K562 (cell line): ENCODE data around the gene C16orf74. TPM values are rescaled to one million over a fixed set of nuclear protein-coding genes. Genes with fewer than 3 reads are reported as not detected.

ENCODE experiments used
- ATAC-seq: fragments of 200-7000 bp; cut with Tn5 transposase; 3 replicates; pipeline ENCODE4 v1.9.1; 2020; ENCODE audit warnings: moderate library complexity
- BruUV-seq: library from RNA; stranded (reverse); fragments of 400-500 nt; replicated peaks from 2 replicates; lab custom pipeline; 2021; lab: Mats Ljungman, UMichigan
- CTCF ChIA-PET: fragments of 300-600 bp; formaldehyde crosslinking; extraction: SDS; loops from one replicate; lab custom pipeline; 2021; ENCODE audit warnings: low intra/inter-chr PET ratio; lab: Yijun Ruan, JAX
- POLR2A ChIA-PET: fragments of 300-600, 350-650 bp; sonication (Branson Sonifier 250); formaldehyde crosslinking; extraction: SDS; loops from one replicate; lab custom pipeline; 2021; ENCODE audit warnings: antibody characterized with exemption, inconsistent platforms; lab: Yijun Ruan, JAX
- DNase-seq, 4 experiments: peaks; one replicate each; pipeline versions ENCODE4 v3.0.0 to v3.0.0-alpha.2; 2011 to 2018; ENCODE audit warnings: low spot score in 3 of 4, mixed read lengths in 3 of 4; ENCODE audit errors: extremely low read depth in 1 of 4
- FAIRE-seq: peaks from 2 replicates; lab custom pipeline; 2011; peaks lifted over from hg19 to GRCh38; lab: Jason Lieb, UNC
- H2AFZ ChIP-seq: 2 replicates; pipeline ENCODE4 v1.6.0; 2011; ENCODE audit warnings: low read depth, low read length, control low read depth, inconsistent platforms
- H3K27ac ChIP-seq: fragments of 200-600 bp; 3 replicates; pipeline ENCODE4 v1.8.0; 2011; ENCODE audit warnings: low read depth, mild to moderate bottlenecking, control low read depth, inconsistent platforms, low read length, moderate library complexity, mixed read lengths; ENCODE audit errors: extremely low read depth
- H3K27me3 ChIP-seq, 2 experiments: fragments of 300-600 bp in 1 of 2; 2 replicates in 1 of 2; 3 replicates in 1 of 2; pipeline versions ENCODE4 v1.6.0 to v1.8.0; 2011; ENCODE audit warnings: inconsistent platforms in 2 of 2, low read length in 2 of 2, mild to moderate bottlenecking in 1 of 2, mixed read lengths in 1 of 2, moderate library complexity in 1 of 2; ENCODE audit not compliant: control insufficient read depth in 2 of 2, insufficient read depth in 2 of 2
- H3K36me3 ChIP-seq: fragments of 300-600 bp; 3 replicates; pipeline ENCODE4 v1.8.0; 2011; ENCODE audit warnings: mild to moderate bottlenecking, low read length, inconsistent platforms; ENCODE audit not compliant: control insufficient read depth, insufficient read depth
- H3K4me1 ChIP-seq, 2 experiments: fragments of 200-600 bp in 1 of 2; replicated peaks in 1 of 2; 2 replicates in 1 of 2; 3 replicates in 1 of 2; pipeline versions ENCODE4 v1.5.1 to v1.8.0; 2011; ENCODE audit warnings: inconsistent platforms in 2 of 2, low read length in 2 of 2, mild to moderate bottlenecking in 1 of 2, mixed read lengths in 1 of 2, moderate library complexity in 1 of 2; ENCODE audit not compliant: control insufficient read depth in 2 of 2, insufficient read depth in 2 of 2
- H3K4me2 ChIP-seq: 2 replicates; pipeline ENCODE4 v1.6.1; 2011; ENCODE audit warnings: low read length, control low read depth, inconsistent platforms, mixed read lengths; ENCODE audit not compliant: insufficient read depth
- H3K4me3 ChIP-seq: fragments of 200-600 bp; sonication (generic), shearing (Covaris generic); 2 replicates; pipeline ENCODE4 v1.5.1; 2016; ENCODE audit warnings: control low read depth, inconsistent platforms
- H3K79me2 ChIP-seq: fragments of 200-600 bp; 3 replicates; pipeline ENCODE4 v1.8.0; 2011; ENCODE audit warnings: low read length, inconsistent platforms; ENCODE audit not compliant: control insufficient read depth, insufficient read depth
- H3K9ac ChIP-seq, 2 experiments: 2 replicates each; pipeline versions ENCODE4 v1.6.0 to v1.6.1; 2011; ENCODE audit warnings: low read depth in 2 of 2, low read length in 2 of 2, control low read depth in 1 of 2, inconsistent platforms in 1 of 2, mild to moderate bottlenecking in 1 of 2, mixed read lengths in 1 of 2; ENCODE audit not compliant: insufficient read depth in 1 of 2
- H3K9me1 ChIP-seq: one replicate; pipeline ENCODE4 v1.6.0; 2011; ENCODE audit warnings: inconsistent platforms, mild to moderate bottlenecking, low read length, moderate library complexity; ENCODE audit not compliant: control insufficient read depth, insufficient read depth
- H3K9me3 ChIP-seq: replicated peaks from 2 replicates; pipeline ENCODE4 v1.5.1; 2011; ENCODE audit warnings: low read depth, low read length, inconsistent platforms; ENCODE audit not compliant: control insufficient read depth, insufficient read depth
- H4K20me1 ChIP-seq: replicated peaks from 2 replicates; pipeline ENCODE4 v1.6.1; 2011; ENCODE audit warnings: low read length, inconsistent platforms, mixed read lengths; ENCODE audit not compliant: control insufficient read depth, insufficient read depth
- COPS2 ChIP-seq: fragments of 450-650 bp; conservative IDR thresholded peaks from 2 replicates; pipeline ENCODE4 v1.6.1; 2016; ENCODE audit warnings: mild to moderate bottlenecking, moderate library complexity
- POLR2A ChIP-seq: fragments of 450-650 bp; conservative IDR thresholded peaks from 2 replicates; pipeline ENCODE4 v1.6.1; 2016
- POLR2G ChIP-seq: fragments of 200-400 bp; formaldehyde crosslinking; IDR thresholded peaks from 2 replicates; pipeline ENCODE4 v1.6.1; 2017; ENCODE audit warnings: low read depth, mild to moderate bottlenecking, antibody characterized with exemption, low read length, moderate library complexity
- SMAD1 ChIP-seq: fragments of 150-350 bp; IDR thresholded peaks from 2 replicates; pipeline ENCODE4 v1.6.1; 2014; ENCODE audit warnings: low read length, low read depth; ENCODE audit not compliant: partially characterized antibody
- USF2 ChIP-seq: sonication (generic); formaldehyde crosslinking; IDR thresholded peaks from 2 replicates; pipeline ENCODE4 v1.5.0; 2020; ENCODE audit warnings: missing genetic modification reagents
- WGBS: fragments of 100-300 bp; shearing (Covaris generic); methylation state at CpG from one replicate; pipeline ENCODE4 v1.1.6; 2016; ENCODE audit warnings: low coverage, mixed read lengths; ENCODE audit not compliant: insufficient coverage; ENCODE audit errors: missing lambda C conversion rate; 5-methylcytosine and 5-hydroxymethylcytosine counted together
- in situ Hi-C: fragments of 300-500 bp; cut with MboI; formaldehyde crosslinking; loops from 4 replicates; pipeline ENCODE4 v1.15.0; 2018; ENCODE audit warnings: inconsistent platforms, mixed read lengths
- intact Hi-C: fragments of 100-400 bp; cut with micrococcal nuclease; formaldehyde crosslinking; loops from 2 replicates; pipeline ENCODE4 v1.14.2; 2022
- polyA plus RNA-seq, 8 experiments: library from polyadenylated mRNA; depleted of rRNA in 4 of 8; stranded (reverse) in 5 of 8; unstranded in 3 of 8; fragments of >200 nt; fragmentation: Nextera tagmentation in 2 of 8; fragmentation: Illumina TruSeq in 1 of 8; extraction: Ambion mirVana in 2 of 8; extraction: Trizol in 1 of 8; gene quantifications; 2 replicates each; pipeline versions ENCODE4 v1.2.1 to v1.2.3, GENCODE V29; 2011 to 2014; ENCODE audit warnings: inconsistent platforms in 1 of 8, missing spikeins in 1 of 8
- total RNA-seq, 7 experiments: library from RNA; depleted of rRNA in 6 of 7; stranded (reverse); fragments of >200 nt in 6 of 7; fragmentation: Illumina TruSeq in 2 of 7; extraction: Trizol in 2 of 7; gene quantifications; 2 replicates each; pipeline versions ENCODE4 v1.2.1 to v1.2.3, GENCODE V29; 2011 to 2021; ENCODE audit warnings: low replicate concordance in 1 of 7

C16orf74 gene
- total and polyA plus RNA-seq, 9 of the 15 experiments (the other 6 are each of a cell fraction or from before 2014, with no cell fraction given): not detected

GRCh38 chr16:85662482-85662812, 88.4 kb downstream of the C16orf74 start:
- intact Hi-C loops (no loop called here), in situ Hi-C loops (no loop called here)
- Histone ChIP-seq H3K9me1 (no peaks in the 10 kb centered on the region), H3K4me2 (no peak overlapping the region), H3K27ac (no peak overlapping the region), H3K9me3 (no peaks in the 10 kb centered on the region), H3K4me3 (no peak overlapping the region), H3K4me1 (peaks cover 0 to 17% of the 10 kb centered on the region in 2 experiments; a peak in 1 of 5 replicates), H3K36me3 (peaks cover 99% of the 10 kb centered on the region), H3K9ac (0 out of 4 replicates have a peak overlapping the region, but pooled peaks of 1 of the 2 experiments have one; percentile 37), H2AFZ (no peak overlapping the region), H3K79me2 (peaks cover 16% of the 10 kb centered on the region; the same call in 2 of the 3 replicates), H3K27me3 (no peaks in the 10 kb centered on the region), H4K20me1 (peaks cover 33% of the 10 kb centered on the region)
- DNase-seq: no peak
- no peak for ATAC-seq
- CTCF ChIA-PET: no interaction called here
- 100% methylated on average over 3 of the region's 3 CpGs for WGBS
- FAIRE-seq: no peak
- no TSS peak for BruUV-seq
- no peak for TF ChIP-seq USF2
- no peak for TF ChIP-seq COPS2
- no peak for TF ChIP-seq SMAD1
- TF ChIP-seq POLR2G: peak; percentile 29; the same call in 1 of the 2 replicates
- 0 out of 2 replicates have a peak, but pooled peaks have one; percentile 32 for TF ChIP-seq POLR2A
- POLR2A ChIA-PET: interaction anchor here (0.6 to 1.1 kb wide), 4 partner anchors 27 to 92 kb away, joined by 3 to 4 read pairs (median 3); no protein-coding TSS in a partner anchor
